K562 (cell line): ENCODE results near the gene HMG20B. TPM values are rescaled to one million over a fixed set of nuclear protein-coding genes. Genes with fewer than 3 reads are reported as not detected.

ENCODE experiments used
- BRD9 ChIP-seq: fragments of 450-650 bp; IDR thresholded peaks from 2 replicates; pipeline ENCODE4 v1.6.1; 2018; ENCODE audit warnings: low read depth; ENCODE audit not compliant: partially characterized antibody
- CLOCK ChIP-seq: fragments of 250-450 bp; sonication (Bioruptor Pico); IDR thresholded peaks from 2 replicates; pipeline ENCODE4 v1.4.0; 2020; ENCODE audit warnings: mild to moderate bottlenecking, moderate library complexity, borderline replicate concordance
- ETV6 ChIP-seq, 3 experiments: fragments of 150-350 bp in 1 of 3; sonication (generic) in 1 of 3; formaldehyde crosslinking in 1 of 3; IDR thresholded peaks; 2 replicates each; pipeline versions ENCODE4 v1.6.1 to v1.8.0; 2014 to 2022; ENCODE audit warnings: borderline replicate concordance in 2 of 3, low read depth in 2 of 3, antibody characterized with exemption in 1 of 3, low read length in 1 of 3, mild to moderate bottlenecking in 1 of 3, missing genetic modification reagents in 1 of 3
- NCOA6 ChIP-seq: fragments of 450-650 bp; IDR thresholded peaks from 2 replicates; pipeline ENCODE4 v1.6.1; 2017; ENCODE audit warnings: mild to moderate bottlenecking
- NR3C1 ChIP-seq: sonication (generic); formaldehyde crosslinking; IDR thresholded peaks from 2 replicates; pipeline ENCODE4 v1.8.1; 2022; ENCODE audit warnings: missing genetic modification reagents
- PHB ChIP-seq: fragments of 250-450 bp; sonication (Bioruptor Pico); IDR thresholded peaks from 2 replicates; pipeline ENCODE4 v1.5.0; 2021
- POLR2B ChIP-seq: fragments of 450-650 bp; IDR thresholded peaks from 2 replicates; pipeline ENCODE4 v1.6.1; 2018; ENCODE audit warnings: low read depth; ENCODE audit not compliant: partially characterized antibody
- U2AF2 ChIP-seq: fragments of 200-400 bp; formaldehyde crosslinking; optimal IDR thresholded peaks from 2 replicates; pipeline ENCODE3; 2017; ENCODE audit warnings: low read depth, mild to moderate bottlenecking, low read length
- ZBTB33 ChIP-seq: sonication (generic); formaldehyde crosslinking; IDR thresholded peaks from 2 replicates; pipeline ENCODE4 v1.8.1; 2023; ENCODE audit warnings: mild to moderate bottlenecking, missing genetic modification reagents
- ZBTB7A ChIP-seq: IDR thresholded peaks from 2 replicates; pipeline ENCODE4 v1.6.1; 2011; ENCODE audit warnings: low read depth, mild to moderate bottlenecking, low read length, moderate library complexity, borderline replicate concordance; ENCODE audit not compliant: control insufficient read depth
- ZHX1 ChIP-seq: fragments of 150-350 bp; conservative IDR thresholded peaks from 2 replicates; pipeline ENCODE4 v1.6.1; 2014; ENCODE audit warnings: low read length
- ZNF518B ChIP-seq: fragments of 250-450 bp; sonication (Bioruptor Pico); IDR thresholded peaks from 2 replicates; pipeline ENCODE4 v1.5.0; 2021; ENCODE audit warnings: mild to moderate bottlenecking, moderate library complexity
- ZNF707 ChIP-seq: fragments of 250-450 bp; sonication (Bioruptor Pico); conservative IDR thresholded peaks from 2 replicates; pipeline ENCODE4 v1.8.0; 2022; ENCODE audit warnings: inconsistent platforms, mild to moderate bottlenecking, moderate library complexity
- polyA plus RNA-seq, 8 experiments: library from polyadenylated mRNA; depleted of rRNA in 4 of 8; stranded (reverse) in 5 of 8; unstranded in 3 of 8; fragments of >200 nt; fragmentation: Nextera tagmentation in 2 of 8; fragmentation: Illumina TruSeq in 1 of 8; extraction: Ambion mirVana in 2 of 8; extraction: Trizol in 1 of 8; gene quantifications; 2 replicates each; pipeline versions ENCODE4 v1.2.1 to v1.2.3, GENCODE V29; 2011 to 2014; ENCODE audit warnings: inconsistent platforms in 1 of 8, missing spikeins in 1 of 8
- total RNA-seq, 7 experiments: library from RNA; depleted of rRNA in 6 of 7; stranded (reverse); fragments of >200 nt in 6 of 7; fragmentation: Illumina TruSeq in 2 of 7; extraction: Trizol in 2 of 7; gene quantifications; 2 replicates each; pipeline versions ENCODE4 v1.2.1 to v1.2.3, GENCODE V29; 2011 to 2021; ENCODE audit warnings: low replicate concordance in 1 of 7

HMG20B gene
- total and polyA plus RNA-seq, 9 of the 15 experiments (the other 6 are each of a cell fraction or from before 2014, with no cell fraction given): 0.35 to 172 (median 38.6) TPM

GRCh38 chr19:3544742-3545668, 27.7 kb upstream of the HMG20B start (continued):
- TF ChIP-seq ZNF707 (CRISPR knock-in tag): no peak
- no peak for TF ChIP-seq POLR2B
- no peak for TF ChIP-seq BRD9
- no peak for TF ChIP-seq ZNF518B (CRISPR knock-in tag)
- no peak for TF ChIP-seq U2AF2
- TF ChIP-seq PHB (CRISPR knock-in tag): no peak
- no peak for TF ChIP-seq NR3C1 (CRISPR knock-in tag)
- no peak for TF ChIP-seq CLOCK (CRISPR knock-in tag)
- TF ChIP-seq NCOA6: no peak
- TF ChIP-seq ETV6 (IDR thresholded peaks at IDR 0.05; ENCODE audit: borderline replicate concordance in 1 of 2, low read depth in 2 of 2, low read length in 1 of 2): no peak
- TF ChIP-seq ETV6 (CRISPR knock-in tag; IDR thresholded peaks at IDR 0.05; ENCODE audit: borderline replicate concordance): no peak
- peak; percentile 91 for TF ChIP-seq ZBTB33
- TF ChIP-seq ZHX1: no peak; the same call in 1 of the 2 replicates
- TF ChIP-seq ZBTB7A: 0 out of 2 replicates have a peak, but pooled peaks have one; percentile 25
